Activated CD4-positive, alpha-beta T cell treated with anti-CD3 and anti-CD28 coated beads, Interleukin-2, amount 50 U/mL, for 4 hours (primary cell): ENCODE measurements around the gene ARHGAP24.
"Not testable (repeated sequence)": the region's sequence is repeated elsewhere in the genome, so short reads cannot be mapped to it uniquely, and the experiment has no call there.

Experiments used
- DNase-seq, 2 experiments: peaks; one replicate each; pipeline ENCODE4 v3.0.0-alpha.2; 2020

The ARHGAP24 gene

DNA sequence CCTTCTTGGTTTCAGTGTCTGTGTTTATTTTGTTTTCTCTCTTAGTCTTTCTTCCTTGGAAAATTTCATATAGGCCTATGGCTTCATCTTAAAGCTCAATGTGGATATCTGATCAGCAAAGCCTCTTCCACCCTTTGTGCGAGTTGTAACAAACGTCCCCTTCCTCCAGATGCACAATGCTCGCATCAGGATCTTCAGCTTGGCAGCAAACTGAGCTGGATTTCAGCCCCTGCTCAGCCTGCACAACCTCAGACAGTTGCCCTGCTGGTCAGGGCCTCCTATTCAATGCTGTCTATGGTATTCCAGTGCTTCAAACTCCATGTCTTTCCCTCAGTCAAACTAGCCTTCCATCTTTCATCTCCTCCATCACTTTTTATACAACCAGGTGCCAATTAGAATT, 309.4 kb downstream of the ARHGAP24 start:
- DNase-seq: no peak

DNA sequence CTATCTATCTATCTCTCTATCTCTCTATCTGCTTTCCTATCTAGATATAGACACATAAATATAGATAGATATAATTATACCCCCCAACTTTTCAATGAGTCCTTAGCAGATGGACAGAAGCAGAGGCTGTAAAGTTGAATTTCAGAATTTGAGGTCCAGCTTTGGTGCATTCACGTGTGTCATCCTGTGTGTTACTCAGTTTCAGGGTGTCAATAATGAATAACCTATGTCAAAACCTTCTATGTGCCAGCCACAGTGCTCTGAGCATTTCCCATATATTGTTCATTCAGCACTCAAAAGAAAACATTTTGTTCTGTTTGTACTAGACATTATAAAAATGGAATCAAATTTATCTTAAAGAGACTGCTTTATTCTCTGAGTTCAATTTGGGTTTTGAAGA, 310.0 kb downstream of the ARHGAP24 start:
- no peak for DNase-seq

DNA sequence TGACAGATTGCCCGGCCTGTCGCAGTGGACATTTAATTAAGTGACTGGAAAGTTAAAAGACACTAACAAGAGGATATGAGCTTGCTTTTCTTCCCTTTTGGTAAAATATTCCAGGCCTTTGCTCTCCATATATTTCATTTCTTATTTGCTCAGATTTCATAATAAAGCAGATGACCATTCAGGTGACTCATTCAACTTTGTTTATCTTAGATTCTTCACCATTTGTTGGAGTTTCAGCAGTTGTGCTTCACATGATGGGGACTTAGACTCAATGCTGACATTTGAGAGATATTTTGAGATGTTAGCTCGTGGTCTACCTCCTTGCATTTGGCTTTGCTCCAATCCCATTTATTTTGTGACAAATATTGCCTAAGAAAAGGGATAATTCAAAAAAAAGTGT, 312.2 kb downstream of the ARHGAP24 start:
- no peak for DNase-seq

DNA sequence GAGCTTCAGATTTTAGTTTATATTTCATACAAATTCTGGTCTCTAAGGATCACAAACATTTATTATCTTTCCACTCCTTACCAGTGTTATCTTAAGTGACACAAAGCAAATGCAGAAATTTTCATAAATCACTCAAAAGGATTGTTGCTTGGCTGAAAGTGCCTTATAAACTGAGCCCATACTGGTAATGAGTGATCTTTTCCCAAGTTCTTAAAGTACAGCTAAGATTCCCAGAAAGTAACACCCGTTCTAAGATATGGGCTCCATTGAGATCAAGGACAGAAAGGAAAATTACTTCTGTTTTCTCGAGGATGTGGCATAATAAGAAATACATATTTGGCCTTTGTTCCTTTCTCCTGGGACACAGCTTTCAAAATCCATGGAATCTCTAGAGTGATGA, 313.7 kb downstream of the ARHGAP24 start:
- DNase-seq: no peak

DNA sequence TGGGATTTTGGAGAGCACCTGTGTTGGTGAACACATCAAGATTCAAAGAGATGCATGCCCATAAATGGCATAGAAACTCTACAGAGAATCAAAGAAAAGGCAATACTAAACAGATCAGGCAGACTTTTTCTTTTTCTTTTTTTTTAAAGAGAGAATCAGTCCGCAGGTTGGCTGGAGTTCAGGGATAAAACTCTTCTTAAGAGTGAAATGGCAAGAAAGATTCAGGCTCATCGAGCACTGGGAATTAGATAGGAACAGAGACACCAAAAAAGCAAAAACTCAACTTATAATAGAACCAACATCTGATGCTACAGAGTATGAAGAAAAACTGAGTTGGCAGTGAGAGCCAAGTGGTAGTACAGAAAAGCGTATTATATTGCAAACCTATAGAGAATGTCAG, 314.3 kb downstream of the ARHGAP24 start:
- no peak for DNase-seq

DNA sequence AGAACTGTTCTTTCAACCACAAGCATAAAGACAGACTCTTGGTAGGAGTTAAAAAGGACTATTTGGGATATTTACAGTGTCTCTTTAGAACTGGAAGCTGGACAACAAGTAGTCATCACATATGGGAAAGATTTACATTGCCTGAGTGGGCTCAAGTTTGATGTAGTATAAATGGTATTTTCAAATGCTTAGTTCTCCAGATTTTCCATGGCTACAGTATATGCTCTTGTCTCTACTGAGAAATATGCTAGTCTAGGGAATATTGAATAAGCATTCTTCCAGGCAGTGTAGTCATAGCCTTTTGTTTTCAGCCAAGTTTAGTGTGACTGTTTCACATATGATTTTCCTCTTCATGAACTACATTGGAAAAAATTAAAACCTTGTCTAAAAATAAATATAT, 315.6 kb downstream of the ARHGAP24 start:
- no peak for DNase-seq

DNA sequence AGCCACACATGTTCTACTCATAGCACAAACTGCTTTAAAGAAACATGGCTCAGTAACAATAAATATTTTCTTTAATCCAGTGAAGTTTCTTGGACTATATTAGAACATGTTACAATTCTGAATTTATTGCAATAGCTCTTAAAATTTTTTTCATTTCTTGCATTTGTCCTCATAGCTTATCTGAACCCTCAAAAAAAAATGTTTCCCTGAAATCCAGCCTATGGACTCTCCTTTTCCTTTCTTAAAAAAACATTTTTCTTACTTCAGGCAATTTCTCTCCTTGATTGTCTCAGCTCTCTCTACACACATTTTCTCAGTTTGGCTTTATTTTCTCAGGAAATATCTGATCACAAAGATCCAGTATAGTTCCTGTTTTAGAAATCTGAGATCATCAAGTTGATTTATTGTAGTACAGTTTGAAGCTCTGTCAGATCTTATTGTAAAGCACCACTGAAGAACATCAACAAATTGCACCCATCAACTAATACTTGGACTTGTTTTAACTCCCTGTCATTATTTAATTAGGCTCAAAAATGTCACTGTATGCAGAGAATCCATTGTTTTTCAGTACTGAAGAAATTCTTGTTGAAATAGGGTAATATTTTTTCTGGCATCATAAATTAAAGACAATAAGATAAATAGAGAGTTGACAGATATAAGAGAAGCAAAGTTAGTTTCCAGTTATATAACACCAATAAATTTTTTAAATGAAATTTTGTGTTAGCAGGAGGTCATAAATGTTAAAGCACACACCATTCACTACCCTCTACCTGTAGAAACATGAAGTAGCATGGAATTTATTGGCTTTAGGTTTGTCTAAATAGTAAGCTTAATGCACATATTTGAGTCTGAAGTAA, 317.7 kb downstream of the ARHGAP24 start:
- DNase-seq: no peak

DNA sequence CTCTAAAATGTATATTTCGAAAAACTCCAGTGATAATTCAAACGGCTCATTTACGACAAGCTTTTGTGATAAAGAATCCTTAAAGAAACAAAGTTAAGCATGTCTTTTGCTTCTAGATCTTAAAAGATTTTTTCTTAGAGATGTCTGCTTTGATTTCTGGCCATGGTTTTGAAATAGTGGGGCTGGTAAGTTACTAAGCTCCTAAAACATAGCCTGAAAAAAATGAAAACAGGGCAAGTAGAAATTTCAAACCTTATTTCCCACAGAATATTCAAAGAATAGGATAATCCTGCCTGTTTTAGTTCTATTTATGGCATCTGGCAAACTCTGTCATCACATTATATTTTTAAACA, 318.3 kb downstream of the ARHGAP24 start:
- DNase-seq: no peak

DNA sequence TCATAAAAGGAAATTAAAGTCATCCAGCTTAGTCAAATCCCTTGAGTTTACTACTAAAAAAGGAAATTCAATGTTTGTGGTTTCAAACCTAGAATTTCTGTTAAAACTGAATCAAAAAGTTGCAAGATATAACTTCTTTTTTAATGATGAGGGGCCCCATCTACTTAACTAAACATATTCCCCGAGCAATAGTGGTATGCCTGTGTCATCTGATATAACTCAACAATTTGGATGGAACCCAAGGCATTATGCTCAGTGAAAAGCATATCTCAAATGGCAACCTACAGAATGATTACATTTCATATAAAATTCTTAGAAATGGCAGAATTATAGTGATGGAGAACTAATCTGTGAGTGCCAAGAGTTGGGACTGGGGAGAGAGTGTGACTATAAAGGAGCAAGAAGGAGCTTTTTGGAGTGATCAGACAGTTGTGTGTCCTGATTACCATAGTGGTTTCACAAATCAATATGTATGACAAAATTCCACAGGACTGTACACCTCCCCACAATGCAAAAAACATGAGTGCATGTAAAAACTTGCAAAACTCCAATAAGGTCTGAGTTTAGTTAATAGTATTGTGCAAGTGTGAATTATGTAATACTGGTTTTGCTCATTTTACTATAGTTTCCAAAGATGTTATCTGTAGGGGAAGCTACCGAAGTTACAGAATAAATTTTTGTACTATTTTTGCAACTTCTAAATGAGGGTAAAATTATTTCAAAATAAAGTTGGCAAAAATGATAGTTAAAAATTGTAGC, 323.2 kb downstream of the ARHGAP24 start:
- no peak for DNase-seq

DNA sequence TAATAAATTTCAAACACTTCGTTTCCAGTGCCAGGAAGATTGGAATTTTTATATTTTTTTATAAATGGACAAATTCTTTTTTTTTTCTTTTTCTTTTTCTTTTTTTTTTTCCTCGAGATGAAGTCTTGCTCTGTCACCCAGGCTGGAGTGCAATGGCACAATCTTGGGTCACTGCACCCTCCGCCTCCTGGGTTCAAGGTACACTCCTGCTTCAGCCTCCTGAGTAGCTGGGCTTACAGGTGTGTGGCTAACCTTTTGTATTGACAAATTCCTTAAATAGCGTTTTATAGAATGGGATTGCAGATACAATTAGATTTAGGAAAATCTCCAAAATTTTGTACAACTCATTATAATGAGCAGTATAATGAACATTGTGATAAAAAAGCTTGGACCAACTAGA, 328.9 kb downstream of the ARHGAP24 start:
- no peak for DNase-seq

DNA sequence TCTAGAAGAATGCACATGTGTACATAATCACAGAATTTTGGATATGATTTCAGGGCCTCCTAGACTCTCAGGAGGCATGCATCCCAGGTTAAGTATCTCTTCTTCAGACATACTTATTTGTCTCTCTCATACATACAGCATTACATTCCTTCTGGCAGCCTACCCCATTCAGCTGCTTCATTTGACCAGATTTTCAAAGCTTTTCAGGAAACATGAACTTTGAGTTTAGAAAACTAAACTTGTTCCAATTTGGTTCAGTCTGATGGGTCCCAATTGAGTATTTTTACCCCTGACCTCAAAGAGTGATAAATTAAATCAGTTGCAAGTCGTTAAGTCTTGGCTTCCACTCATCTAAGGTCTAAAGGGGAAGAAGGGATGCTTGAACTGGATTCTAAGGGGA, 330.9 kb downstream of the ARHGAP24 start:
- DNase-seq: no peak

DNA sequence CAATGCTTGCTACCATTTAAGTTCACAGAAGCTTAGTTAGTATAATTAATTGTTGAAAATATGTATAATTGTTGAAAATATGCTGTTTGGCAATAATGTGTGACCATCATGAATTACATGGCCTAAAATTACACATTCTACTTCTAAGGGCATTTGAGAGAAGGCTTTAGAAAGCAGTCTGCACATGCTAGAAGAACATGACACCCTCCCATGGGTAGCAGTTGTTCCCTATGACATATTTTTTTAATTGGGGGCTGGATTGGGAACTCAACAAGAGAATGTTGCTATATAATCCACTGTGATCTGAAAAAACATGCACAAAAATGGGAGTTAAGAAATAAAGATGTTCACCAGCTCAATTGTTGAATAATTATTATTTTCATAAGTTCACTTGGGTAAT, 331.4 kb downstream of the ARHGAP24 start:
- DNase-seq: no peak

DNA sequence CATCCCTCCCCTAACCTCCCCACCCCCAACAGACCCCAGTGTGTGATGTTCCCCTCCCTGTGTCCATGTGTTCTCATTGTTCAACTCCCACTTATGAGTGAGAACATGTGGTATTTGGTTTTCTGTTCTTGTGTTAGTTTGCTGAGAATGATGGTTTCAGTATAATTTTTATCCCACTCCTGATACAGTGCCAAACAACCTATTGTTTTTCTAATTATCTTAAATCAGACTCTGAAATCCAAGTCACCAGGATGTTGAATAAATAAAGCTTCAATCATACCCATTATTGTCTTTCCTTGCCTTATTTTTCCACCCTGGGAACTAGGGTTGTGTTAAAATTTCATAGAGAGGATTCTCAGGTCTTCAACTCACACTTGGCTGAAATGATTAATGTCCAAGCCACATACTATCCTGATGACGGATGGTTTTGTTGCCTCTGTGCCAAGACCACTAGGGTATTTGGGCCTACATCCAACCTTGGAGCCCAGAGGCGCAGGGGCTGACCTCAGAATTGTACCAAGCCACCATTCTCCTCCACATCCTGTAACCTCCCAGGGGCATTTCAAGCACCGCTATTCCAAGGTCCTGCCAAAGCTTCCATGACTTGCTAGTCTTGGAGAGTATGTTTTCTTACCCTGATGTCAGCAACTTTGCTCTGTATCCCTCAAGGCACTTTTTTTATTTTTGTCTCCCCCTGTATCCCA, 332.4 kb downstream of the ARHGAP24 start:
- no peak for DNase-seq

DNA sequence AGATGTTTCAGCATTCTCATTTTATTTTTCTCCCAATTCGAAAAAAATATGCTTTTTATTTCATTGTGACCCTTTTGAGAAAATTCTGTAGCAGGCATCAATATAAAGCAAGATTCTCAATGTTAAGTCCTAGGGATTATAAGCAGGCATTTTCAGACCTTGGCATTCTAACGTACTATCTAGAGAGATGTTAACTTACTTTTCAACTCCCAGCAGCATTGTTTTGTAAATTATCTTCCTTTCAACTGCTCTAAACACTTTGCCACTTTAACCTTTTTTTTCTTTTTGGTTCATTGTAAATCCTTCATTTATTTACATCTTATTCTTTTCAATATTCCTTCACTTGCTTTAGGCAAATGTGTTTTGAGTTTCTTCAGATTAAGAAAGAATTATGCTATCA, 333.2 kb downstream of the ARHGAP24 start:
- no peak for DNase-seq

DNA sequence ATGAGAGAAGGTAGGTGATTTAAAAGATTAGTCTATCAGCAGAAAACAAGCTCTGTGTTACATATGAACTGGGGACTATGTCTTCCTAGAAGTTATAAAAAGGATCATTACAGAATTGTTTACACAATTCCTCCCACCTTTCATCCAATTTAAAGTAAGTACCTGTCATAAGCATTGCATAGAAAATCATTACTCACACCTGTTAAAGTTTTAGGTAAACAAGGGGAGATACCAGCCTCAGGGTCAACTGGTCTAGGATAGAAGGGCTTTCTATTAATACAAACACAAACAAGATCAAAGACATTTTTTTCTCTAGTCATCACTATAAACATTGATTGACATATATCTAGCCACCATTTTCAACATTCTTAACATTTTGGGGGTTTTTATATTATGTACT, 333.9 kb downstream of the ARHGAP24 start:
- DNase-seq: no peak

DNA sequence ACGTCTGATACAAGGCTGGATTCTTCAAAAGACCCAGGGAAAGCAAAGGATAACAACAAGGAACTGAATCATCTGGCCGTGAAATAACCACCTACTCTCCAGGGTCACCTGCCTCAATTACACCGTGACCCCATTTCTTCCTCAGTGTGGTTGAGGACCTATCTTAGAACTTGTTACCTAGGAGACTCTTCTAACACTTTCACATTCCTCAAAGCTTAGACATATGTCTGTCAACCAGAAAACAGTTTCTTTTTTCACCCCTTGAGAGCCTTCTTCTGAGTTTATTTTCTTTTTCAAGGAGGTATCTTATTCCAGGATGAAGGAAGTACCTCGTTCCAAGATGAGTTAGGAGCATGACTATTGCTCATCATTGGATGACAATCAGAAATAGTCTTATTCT, 337.8 kb downstream of the ARHGAP24 start:
- DNase-seq: no peak

DNA sequence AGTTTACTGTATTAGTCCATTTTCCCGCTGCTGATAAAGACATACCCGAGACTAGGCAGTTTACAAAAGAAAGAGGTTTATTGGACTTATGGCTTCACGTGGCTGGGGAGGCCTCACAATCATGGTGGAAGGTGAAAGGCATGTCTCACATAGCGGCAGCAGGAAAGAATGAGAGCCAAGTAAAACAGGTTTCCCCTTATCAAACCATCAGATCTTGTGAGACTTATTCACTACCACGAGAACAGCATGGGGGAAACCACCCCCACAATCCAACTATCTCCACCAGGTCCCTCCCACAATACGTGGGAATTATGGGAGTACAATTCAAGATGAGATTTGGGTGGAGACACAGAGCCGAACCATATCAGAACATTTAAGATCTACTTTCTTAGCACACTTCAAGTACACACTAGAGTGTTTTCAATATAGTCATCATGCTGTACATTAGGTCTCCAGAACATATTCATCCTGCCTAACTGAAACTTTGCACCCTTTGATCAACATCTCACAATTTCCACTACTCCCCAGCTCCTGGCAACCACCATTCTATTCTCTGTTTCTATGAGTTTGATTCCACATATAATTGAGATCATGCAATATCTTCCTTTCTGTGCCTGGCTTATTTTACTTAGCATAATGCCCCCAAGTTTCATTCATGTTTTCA, 341.0 kb downstream of the ARHGAP24 start:
- no peak for DNase-seq

DNA sequence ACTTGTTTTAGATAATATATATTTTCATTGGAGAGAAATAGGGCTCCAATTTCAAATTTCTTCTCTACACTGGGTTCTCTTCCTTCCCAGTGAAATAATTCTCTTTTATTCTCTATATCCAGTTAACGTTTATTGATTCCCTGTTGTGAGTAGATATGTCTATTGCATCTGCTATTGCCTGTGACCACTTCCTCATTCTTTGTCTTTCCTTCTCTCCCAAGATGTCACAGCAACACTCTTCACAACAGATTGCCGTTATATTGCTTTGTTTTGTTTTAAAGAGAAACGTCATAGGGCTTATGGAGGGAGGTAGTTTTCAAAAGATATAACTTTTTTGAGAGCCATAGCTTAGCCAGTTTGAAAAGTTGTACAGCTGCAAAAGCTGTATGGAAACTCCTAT, 343.8 kb downstream of the ARHGAP24 start:
- DNase-seq: no peak

DNA sequence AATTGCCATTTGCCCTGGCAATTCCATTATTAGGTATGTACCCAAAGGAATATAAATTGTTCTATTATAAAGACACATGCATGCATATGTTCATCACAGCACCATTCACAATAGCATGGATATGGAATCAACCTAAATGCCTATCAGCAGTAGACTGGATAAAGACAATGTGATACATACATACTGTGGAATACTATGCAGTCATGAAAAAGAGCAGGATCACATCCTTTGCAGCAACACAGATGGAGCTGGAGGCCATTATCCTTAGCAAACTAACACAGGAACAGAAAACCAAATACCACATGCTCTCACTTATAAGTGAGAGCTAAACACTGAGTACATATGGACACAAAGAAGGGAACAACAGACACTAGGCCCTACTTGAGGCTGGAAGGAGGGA, 345.2 kb downstream of the ARHGAP24 start:
- DNase-seq: not testable (repeated sequence)

DNA sequence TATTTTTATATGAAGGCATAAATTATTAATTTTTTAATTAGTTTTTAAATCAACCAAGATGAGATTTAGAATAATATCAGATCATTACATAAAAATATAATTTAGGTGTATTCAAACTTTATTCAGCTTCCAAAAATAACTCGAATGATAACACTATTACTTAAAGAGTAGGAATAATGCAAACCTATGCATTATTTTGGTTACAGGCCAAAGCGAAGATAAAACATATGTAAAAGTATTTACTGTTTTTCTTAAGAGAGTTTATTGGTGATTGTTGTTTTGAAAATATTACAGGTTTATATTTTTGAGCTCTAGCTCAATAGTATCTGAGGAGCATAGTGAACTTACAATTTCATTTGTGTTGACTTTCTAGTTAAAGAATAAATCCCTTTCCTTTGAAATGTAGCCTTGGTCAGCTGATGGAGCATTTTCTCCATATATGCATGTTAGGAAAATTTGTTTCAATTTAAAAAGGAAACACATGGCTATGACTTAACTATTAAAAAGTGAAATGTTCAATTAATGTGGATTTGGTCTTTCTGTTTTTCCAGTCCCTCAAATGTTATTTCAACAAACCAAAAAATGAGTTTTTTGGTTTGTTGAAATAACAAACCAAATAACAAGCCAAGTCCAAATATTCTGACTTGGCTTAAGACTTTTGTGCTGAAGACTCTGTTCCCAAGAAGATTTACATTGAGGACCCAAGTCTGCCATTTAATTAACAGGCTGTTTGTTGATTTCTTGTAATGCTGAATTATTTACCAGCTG, 346.9 kb downstream of the ARHGAP24 start:
- no peak for DNase-seq

DNA sequence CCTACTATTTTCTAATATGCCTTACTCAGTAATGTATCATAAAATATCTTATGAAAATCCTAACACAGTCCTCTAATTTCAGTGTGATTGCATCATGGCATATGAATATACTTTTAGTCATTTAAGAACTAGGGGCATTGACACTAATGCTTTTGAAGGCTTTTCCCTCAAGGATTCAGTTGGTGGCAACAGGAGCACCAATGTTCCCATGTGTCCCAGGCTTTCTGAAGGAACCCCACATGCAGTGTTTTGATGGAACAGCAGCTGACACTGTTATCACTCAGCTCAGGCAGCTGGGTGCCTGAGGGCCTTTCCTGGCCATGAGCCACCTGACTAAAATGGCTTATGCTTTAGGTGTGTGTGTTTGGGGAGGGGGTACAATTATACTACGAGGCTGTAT, 348.3 kb downstream of the ARHGAP24 start:
- no peak for DNase-seq

DNA sequence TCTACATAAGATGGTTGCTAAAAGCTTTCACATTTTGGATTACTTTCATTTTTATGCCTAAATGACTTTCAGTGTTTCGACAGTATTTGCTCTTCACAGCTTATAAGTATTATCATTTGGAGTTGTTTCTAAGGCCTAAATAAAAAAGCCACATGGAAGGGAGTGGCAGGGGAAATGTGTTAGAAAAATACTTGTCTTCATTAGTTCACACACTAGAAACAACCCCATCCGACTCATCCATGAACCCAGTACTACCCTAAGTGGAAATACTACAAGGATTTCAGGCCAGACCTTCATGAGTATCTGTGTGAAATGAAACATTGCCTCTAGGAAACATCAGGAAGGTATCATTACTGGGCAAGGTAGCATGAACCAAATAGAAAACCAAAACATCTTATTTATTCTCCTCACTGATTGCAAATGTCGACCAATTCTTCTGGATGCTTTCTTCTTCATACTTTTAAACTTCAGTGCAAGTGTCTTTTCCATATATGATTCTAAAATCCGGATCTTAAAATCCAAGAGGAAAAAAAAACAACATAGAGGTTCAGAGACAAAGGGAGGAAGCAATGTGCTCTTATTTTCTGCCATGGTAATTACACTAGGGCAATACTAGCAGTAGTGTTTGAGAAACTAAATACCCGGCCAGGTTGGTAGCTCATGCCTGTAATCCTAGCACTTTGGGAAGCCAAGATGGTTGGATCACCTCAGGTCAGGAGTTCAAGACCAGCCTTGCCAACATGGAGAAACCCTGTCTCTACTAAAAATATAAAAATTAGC, 349.4 kb downstream of the ARHGAP24 start:
- DNase-seq: no peak
